ENCODE results near the gene ZNF77. TPM values are rescaled to one million over a fixed set of nuclear protein-coding genes. Genes with fewer than 3 reads are reported as not detected.

ZNF77 gene
- total RNA-seq: 1 to 10 TPM; 2.1 to 6.0 (median 3.1) TPM

DNA sequence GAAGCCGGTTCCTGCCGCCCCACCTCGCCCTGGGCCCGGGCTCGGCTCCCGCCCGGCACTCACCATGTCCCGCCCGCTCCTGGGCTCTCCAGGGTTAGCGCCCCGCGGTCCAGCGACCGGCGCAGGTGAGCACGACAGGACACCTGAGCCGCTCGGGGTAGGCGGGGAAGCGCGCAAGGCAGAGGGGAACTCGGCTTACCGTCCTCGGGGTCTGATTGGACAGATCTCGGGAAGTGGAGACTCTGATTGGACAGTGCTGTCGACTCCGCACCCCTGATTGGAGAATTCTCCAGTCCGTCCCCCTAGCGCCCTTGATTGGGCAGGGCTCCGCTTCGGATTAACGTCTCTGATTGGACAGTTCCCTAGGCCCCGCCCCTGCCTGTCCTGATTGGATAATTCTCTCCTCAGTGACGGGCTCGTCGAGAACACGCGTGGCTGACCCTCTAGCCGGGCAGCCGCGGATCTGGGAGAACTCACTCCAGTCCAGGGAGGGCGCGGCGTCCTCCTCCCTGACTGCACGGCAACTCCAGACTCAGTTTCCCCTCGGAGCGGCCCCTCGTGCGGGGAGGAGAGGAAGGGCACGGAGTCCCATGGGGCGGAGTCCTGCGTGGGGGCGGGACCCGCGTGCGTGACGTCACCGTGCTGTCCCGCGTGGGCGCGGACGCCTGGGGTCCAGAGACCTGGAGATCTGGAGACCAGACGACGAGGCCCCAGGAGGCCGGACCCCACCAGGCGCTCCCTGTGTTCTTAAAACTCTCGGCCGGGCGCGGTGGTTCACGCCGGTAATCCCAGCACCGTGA lies at the start of gene ZNF77:
TSS of gene ZNF77 (minus strand) at position 197 of the 800 bp plus-strand sequence. CDS start at position 66, 131 bp downstream.
- TF ChIP-seq CTCF (IDR thresholded peaks at IDR 0.05; ENCODE audit: low read depth): no peak

- TF ChIP-seq CTCF (IDR thresholded peaks at IDR 0.05; ENCODE audit: low read depth): no peak
Measured at GRCh38 chr19:2993579-2993978, 48.8 kb upstream of the ZNF77 start.

GRCh38 chr19:2992958-2993357 lies 48.2 kb upstream of the ZNF77 start:
- TF ChIP-seq CTCF (IDR thresholded peaks at IDR 0.05; ENCODE audit: low read depth): no peak

GRCh38 chr19:2989236-2989946 lies 44.6 kb upstream of the ZNF77 start:
- TF ChIP-seq CTCF (IDR thresholded peaks at IDR 0.05; ENCODE audit: low read depth): no peak

- no peak for TF ChIP-seq CTCF (IDR thresholded peaks at IDR 0.05; ENCODE audit: low read depth)
Measured at GRCh38 chr19:2988568-2988967, 43.8 kb upstream of the ZNF77 start.

DNA sequence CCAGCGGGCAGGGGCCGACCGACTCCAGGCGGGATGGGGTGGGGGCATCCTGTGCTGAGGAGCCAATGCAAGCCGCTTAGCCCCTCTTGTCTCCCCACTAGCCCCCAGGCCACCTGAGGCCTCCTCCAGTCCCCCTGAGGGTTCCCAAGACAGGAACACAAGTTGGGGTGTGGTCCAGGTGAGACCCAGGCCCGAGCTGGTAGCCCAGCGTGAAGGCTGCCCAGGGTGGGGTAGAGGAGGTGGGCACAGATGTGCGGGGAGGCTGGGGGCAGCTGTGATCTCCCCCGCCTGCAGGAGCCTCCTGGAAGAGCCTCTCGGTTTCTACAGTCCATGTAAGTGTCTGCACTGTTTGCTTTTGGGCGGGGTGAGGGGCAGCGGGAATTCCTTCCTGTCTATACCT lies 43.0 kb upstream of the ZNF77 start:
- TF ChIP-seq CTCF (IDR thresholded peaks at IDR 0.05; ENCODE audit: low read depth): no peak

DNA sequence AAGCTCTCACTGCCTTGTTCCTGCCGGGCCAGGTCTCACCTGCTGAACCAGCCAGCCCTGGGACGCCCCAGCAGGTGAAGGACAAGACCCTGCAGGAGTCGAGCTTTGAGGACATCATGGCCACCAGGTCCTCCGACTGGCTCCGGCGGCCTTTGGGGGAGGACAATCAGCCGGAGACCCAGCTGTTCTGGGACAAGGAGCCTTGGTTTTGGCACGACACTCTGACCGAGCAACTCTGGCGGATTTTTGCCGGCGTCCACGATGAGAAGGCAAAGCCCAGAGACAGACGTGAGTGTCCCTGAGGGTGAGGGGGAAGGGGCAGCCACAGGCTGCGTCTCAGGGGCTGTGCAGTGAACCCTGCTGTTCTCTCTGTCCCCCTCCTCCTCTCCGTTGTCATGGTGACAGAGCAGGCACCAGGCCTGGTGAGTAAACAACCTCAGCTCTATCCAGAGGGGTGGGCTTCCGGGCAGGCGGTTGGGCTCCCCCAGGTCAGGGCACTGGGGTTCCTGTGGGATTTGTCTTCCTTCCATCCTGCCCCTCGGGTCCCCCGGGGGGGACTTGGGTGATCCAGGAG lies 42.3 kb upstream of the ZNF77 start:
- no peak for TF ChIP-seq CTCF (IDR thresholded peaks at IDR 0.05; ENCODE audit: low read depth)

Measured in subcutaneous adipose tissue (tissue), 4 donors.